Right lung (tissue), 5 donors: ENCODE results near the gene DNAAF3. TPM values are rescaled to one million over a fixed set of nuclear protein-coding genes. Genes with fewer than 3 reads are reported as not detected.
A peak's percentile ranks its signal among the peaks of the same experiment; 100 is the strongest.

Experiments
- DNase-seq, 2 donors: peaks; one replicate each; pipeline ENCODE4 v3.0.0-alpha.2; 2013
- polyA plus RNA-seq, 5 donors: library from polyadenylated mRNA; unstranded; fragments of 120-200 nt; gene quantifications; one replicate each; pipeline versions ENCODE4 v1.2.1 to v1.2.3, GENCODE V29; 2013; ENCODE audit warnings: inconsistent platforms in 1 of 5, low replicate concordance in 1 of 5; ENCODE audit not compliant: insufficient read length in 5 of 5, insufficient read depth in 1 of 5

The DNAAF3 gene
- polyA plus RNA-seq, 5 donors = 1.4 to 8.6 (median 5.1) TPM

- DNase-seq = peak; percentile 98
Observed at GRCh38 chr19:55117663-55118391, 48.6 kb downstream of the DNAAF3 start.

DNA sequence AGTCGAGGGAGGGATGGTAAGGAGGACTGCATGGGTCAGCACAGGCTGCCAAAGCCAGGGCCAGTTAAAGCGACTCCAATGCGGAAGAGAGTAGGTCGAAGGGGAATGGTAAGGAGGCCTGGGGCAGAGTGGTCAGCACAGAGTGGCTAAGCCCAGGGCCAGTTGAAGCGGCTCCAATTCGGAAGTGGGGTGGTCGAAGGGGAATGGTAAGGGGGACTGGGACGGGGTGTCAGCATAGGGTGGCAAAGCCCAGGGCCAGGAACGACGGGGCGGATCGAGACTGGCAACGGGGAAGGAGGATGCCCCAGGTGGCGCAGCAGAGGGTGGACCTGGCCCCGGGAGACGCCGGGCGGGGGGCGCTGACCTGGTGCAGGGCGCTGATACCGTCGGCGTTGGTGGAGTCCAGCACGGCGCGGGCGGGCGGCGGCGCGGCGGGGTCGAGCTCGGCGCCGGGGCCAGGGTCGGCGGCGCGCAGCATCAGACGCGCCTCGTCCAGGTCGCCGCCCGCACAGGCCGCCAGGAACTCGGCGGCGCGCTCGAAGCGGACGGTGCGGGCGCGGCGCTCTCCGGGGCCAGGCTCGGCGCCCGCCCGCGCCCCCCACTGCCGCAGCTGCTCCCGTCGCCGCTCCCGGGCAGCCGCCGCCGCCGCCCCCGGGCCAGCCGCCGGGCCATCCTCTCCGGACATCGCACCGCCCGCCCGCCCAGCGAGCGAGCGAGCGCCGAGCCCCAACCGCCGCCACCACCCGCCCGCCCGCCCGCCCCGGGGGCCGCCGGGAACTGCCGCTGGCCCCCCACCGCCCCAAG, 49.4 kb downstream of the DNAAF3 start, which contains the start of gene PPP1R12C:
TSS of gene PPP1R12C (minus strand) at position 779 of the 804 bp plus-strand sequence. CDS start at position 685, 94 bp downstream.
- DNase-seq = peak in 1 of 2 donors; percentile 12

GRCh38 chr19:55116232-55116858, 50.1 kb downstream of the DNAAF3 start:
- peak; percentile 19 to 27 for DNase-seq

DNA sequence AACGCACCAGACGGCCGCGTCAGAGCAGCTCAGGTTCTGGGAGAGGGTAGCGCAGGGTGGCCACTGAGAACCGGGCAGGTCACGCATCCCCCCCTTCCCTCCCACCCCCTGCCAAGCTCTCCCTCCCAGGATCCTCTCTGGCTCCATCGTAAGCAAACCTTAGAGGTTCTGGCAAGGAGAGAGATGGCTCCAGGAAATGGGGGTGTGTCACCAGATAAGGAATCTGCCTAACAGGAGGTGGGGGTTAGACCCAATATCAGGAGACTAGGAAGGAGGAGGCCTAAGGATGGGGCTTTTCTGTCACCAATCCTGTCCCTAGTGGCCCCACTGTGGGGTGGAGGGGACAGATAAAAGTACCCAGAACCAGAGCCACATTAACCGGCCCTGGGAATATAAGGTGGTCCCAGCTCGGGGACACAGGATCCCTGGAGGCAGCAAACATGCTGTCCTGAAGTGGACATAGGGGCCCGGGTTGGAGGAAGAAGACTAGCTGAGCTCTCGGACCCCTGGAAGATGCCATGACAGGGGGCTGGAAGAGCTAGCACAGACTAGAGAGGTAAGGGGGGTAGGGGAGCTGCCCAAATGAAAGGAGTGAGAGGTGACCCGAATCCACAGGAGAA, 50.9 kb downstream of the DNAAF3 start:
- DNase-seq = no peak

DNA sequence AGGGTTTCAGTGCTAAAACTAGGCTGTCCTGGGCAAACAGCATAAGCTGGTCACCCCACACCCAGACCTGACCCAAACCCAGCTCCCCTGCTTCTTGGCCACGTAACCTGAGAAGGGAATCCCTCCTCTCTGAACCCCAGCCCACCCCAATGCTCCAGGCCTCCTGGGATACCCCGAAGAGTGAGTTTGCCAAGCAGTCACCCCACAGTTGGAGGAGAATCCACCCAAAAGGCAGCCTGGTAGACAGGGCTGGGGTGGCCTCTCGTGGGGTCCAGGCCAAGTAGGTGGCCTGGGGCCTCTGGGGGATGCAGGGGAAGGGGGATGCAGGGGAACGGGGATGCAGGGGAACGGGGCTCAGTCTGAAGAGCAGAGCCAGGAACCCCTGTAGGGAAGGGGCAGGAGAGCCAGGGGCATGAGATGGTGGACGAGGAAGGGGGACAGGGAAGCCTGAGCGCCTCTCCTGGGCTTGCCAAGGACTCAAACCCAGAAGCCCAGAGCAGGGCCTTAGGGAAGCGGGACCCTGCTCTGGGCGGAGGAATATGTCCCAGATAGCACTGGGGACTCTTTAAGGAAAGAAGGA, 51.8 kb downstream of the DNAAF3 start:
- DNase-seq = no peak

GRCh38 chr19:55113570-55114039, 52.8 kb downstream of the DNAAF3 start:
- DNase-seq = peak; percentile 78 to 80

DNA sequence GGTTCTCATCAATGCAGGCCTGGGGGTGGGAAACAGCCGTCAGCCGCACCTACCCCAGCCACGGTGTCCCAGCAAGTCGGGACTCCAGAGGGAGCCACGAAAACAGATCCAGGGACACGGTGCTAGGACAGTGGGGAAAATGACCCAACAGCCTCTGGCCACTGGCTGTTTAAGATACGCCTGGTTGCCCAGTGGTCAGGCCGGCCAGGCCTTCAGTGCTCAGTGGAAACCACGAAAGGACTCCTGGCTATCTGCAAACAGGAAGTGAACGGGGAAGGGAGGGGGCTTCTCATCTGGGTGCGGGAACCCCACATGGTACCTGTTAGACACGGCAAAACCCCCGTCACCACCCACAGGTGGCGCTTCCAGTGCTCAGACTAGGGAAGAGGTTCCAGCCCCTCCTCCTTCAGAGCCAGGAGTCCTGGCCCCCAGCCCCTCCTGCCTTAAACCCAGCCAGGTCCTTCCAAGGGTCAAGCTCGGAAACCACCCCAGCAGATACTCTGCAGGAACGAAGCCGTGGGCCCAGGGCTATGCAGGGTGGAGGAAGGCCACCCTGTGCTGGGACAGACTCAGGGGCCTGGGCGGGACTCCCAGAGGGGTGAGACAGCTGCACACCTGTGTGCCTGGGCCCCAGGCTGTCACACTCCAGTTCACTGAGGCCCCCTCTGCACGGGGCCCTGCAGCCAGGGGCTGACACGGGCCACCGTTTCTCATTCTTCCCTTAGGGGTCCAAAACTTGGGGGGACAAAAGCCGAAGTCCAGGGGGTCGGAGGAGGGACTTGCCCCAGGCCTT, 53.4 kb downstream of the DNAAF3 start:
- DNase-seq = peak in 1 of 2 donors; percentile 10

DNA sequence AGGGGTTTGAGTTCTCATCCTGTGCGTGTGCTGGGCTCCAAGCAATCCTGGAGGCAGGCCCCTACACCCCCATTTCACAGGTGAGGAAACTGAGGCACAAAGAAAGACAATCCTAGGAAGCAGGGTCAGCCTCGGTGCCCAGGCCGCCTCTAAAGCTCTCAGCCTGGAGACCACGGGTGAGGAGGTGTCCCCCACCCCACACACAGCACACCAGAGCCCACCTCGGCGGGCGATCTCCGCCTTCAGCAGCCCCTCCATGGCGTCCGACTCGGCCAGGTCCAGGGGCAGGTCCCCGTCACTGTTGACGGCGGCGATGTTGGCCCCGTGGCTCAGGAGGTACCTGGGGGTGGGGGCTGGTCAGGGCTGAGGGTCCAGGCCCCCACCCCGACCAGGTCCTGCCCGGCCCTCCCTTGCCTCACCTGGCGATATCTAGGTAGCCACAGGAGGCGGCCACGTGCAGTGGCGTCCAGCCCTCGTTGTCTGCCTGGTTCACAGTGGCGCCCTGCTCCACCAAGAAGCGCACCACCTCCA, 54.1 kb downstream of the DNAAF3 start:
- DNase-seq = no peak

GRCh38 chr19:55111238-55111831, 55.1 kb downstream of the DNAAF3 start:
- DNase-seq = no peak

GRCh38 chr19:55109527-55110291, 56.7 kb downstream of the DNAAF3 start:
- DNase-seq = no peak

Other genes starting within 250 kb of the DNAAF3 start
- gene NLRP7, start 219.1 kb downstream of the DNAAF3 start, polyA plus RNA-seq = under 1 TPM in 2 of 5 donors, not detected in 3; 0.07 to 0.11 TPM
- gene NLRP2, start 200.2 kb downstream of the DNAAF3 start, polyA plus RNA-seq = 10 to 100 TPM in 1 of 5 donors, 1 to 10 TPM in 4; 6.7 to 13.3 (median 9.2) TPM
- 1 to 10 TPM in 1 of 5 donors, under 1 TPM in 4; 0.69 to 1.6 (median 0.83) TPM for gene GP6, start 128.3 kb downstream of the DNAAF3 start, polyA plus RNA-seq
- 10 to 100 TPM in 3 of 5 donors, 1 to 10 TPM in 2; 7.4 to 15.0 (median 12.5) TPM for gene RDH13, start 103.5 kb downstream of the DNAAF3 start, polyA plus RNA-seq
- gene EPS8L1, start 90.7 kb downstream of the DNAAF3 start, polyA plus RNA-seq = 10 to 100 TPM in 3 of 5 donors, 1 to 10 TPM in 2; 4.2 to 16.4 (median 12.4) TPM
- gene PPP1R12C, start 49.0 kb downstream of the DNAAF3 start, polyA plus RNA-seq = 10 to 100 TPM; 45.4 to 88.7 (median 69.3) TPM
- 10 to 100 TPM in 1 of 5 donors, 1 to 10 TPM in 3, under 1 TPM in 1; 0.91 to 27.5 (median 2.1) TPM for gene TNNT1, start 17.4 kb downstream of the DNAAF3 start, polyA plus RNA-seq
- gene TNNI3, start 8.9 kb downstream of the DNAAF3 start, polyA plus RNA-seq = 1 to 10 TPM in 1 of 5 donors, under 1 TPM in 4; 0.39 to 1.9 (median 0.73) TPM
- gene SYT5, start 13.7 kb upstream of the DNAAF3 start, polyA plus RNA-seq = 1 to 10 TPM in 3 of 5 donors, under 1 TPM in 2; 0.50 to 1.2 (median 1.1) TPM
- under 1 TPM; 0.15 to 0.30 (median 0.27) TPM for gene PTPRH, start 42.9 kb upstream of the DNAAF3 start, polyA plus RNA-seq
- gene TMEM86B, start 62.1 kb upstream of the DNAAF3 start, polyA plus RNA-seq = 1 to 10 TPM; 2.1 to 5.0 (median 3.4) TPM
- gene PPP6R1, start 92.4 kb upstream of the DNAAF3 start, polyA plus RNA-seq = 10 to 100 TPM; 28.8 to 46.0 (median 35.3) TPM
- 10 to 100 TPM; 20.9 to 50.7 (median 28.5) TPM for gene HSPBP1, start 113.5 kb upstream of the DNAAF3 start, polyA plus RNA-seq
- gene BRSK1, start 117.4 kb upstream of the DNAAF3 start, polyA plus RNA-seq = 10 to 100 TPM; 10.2 to 20.8 (median 15.7) TPM
- gene TMEM150B, start 158.7 kb upstream of the DNAAF3 start, polyA plus RNA-seq = under 1 TPM; 0.56 to 0.83 (median 0.64) TPM
- gene KMT5C, start 173.3 kb upstream of the DNAAF3 start, polyA plus RNA-seq = 10 to 100 TPM; 16.0 to 30.0 (median 22.8) TPM
- gene COX6B2, start 188.1 kb upstream of the DNAAF3 start, polyA plus RNA-seq = 1 to 10 TPM in 1 of 5 donors, under 1 TPM in 4; 0.14 to 1.4 (median 0.35) TPM
- under 1 TPM in 2 of 5 donors, not detected in 3; 0.04 to 0.06 TPM for gene GARIN5B, start 196.6 kb upstream of the DNAAF3 start, polyA plus RNA-seq
- under 1 TPM; 0.26 to 0.76 (median 0.49) TPM for gene IL11, start 203.8 kb upstream of the DNAAF3 start, polyA plus RNA-seq
- 10 to 100 TPM in 2 of 5 donors, 1 to 10 TPM in 2, under 1 TPM in 1; 0.93 to 13.6 (median 6.6) TPM for gene TMEM190, start 210.2 kb upstream of the DNAAF3 start, polyA plus RNA-seq
- 1 to 10 TPM in 2 of 5 donors, under 1 TPM in 3; 0.23 to 2.3 (median 0.77) TPM for gene TMEM238, start 217.7 kb upstream of the DNAAF3 start, polyA plus RNA-seq
- gene RPL28, start 219.3 kb upstream of the DNAAF3 start, polyA plus RNA-seq = 1,000 to 10,000 TPM in 4 of 5 donors, 100 to 1,000 TPM in 1; 947 to 1,993 (median 1,238) TPM
- gene UBE2S, start 241.2 kb upstream of the DNAAF3 start, polyA plus RNA-seq = 10 to 100 TPM; 32.8 to 53.3 (median 35.3) TPM